Mesothelial cell of epicardium (in vitro differentiated cells): Measurements from ENCODE around the gene SAC3D1. TPM values are rescaled to one million over a fixed set of nuclear protein-coding genes. Genes with fewer than 3 reads are reported as not detected.

ENCODE experiments used
- DNase-seq, 2 experiments: peaks; one replicate each; pipeline ENCODE4 v3.0.0; 2021; ENCODE audit warnings: low spot score in 2 of 2; ENCODE audit not compliant: unreplicated experiment in 2 of 2
- H3K27ac Mint-ChIP-seq: 2 replicates; pipeline ENCODE4 v1.8.0; 2021; ENCODE audit warnings: mixed read lengths
- H3K27me3 Mint-ChIP-seq: 2 replicates; pipeline ENCODE4 v1.8.0; 2021; ENCODE audit warnings: low read depth, mixed read lengths
- H3K36me3 Mint-ChIP-seq: 2 replicates; pipeline ENCODE4 v1.8.0; 2021; ENCODE audit warnings: mixed read lengths
- H3K4me1 Mint-ChIP-seq: 2 replicates; pipeline ENCODE4 v1.8.0; 2021; ENCODE audit warnings: mixed read lengths
- H3K4me3 Mint-ChIP-seq: 2 replicates; pipeline ENCODE4 v1.8.0; 2021; ENCODE audit warnings: mild to moderate bottlenecking, moderate library complexity, mixed read lengths
- H3K9me3 Mint-ChIP-seq: 2 replicates; pipeline ENCODE4 v1.8.0; 2021; ENCODE audit warnings: mixed read lengths
- CTCF ChIP-seq: fragments of 200-600 bp; sonication (generic); IDR thresholded peaks from one replicate; pipeline ENCODE4 v1.5.0; 2021; ENCODE audit warnings: antibody characterized with exemption; ENCODE audit not compliant: unreplicated experiment
- total RNA-seq: library from RNA; stranded (reverse); gene quantifications from 3 replicates; pipeline ENCODE4 v1.2.1, GENCODE V29; 2021

The SAC3D1 gene
- total RNA-seq, 1 donor from 2014 or later = 16.1 TPM

GRCh38 chr11:65078151-65078550 lies 37.1 kb downstream of the SAC3D1 start:
- Mint-ChIP-seq H3K36me3 (peaks cover 12% of the 10 kb centered on the region), H3K27me3 (no peaks in the 10 kb centered on the region), H3K4me1 (peaks cover 6% of the 10 kb centered on the region), H3K9me3 (no peaks in the 10 kb centered on the region), H3K4me3 (no peak overlapping the region), H3K27ac (no peak overlapping the region)
- peak; percentile 84 for TF ChIP-seq CTCF
- peak in 1 of 2 experiments; percentile 57 for DNase-seq

- Mint-ChIP-seq H3K27ac (no peak overlapping the region), H3K36me3 (peaks cover 12% of the 10 kb centered on the region), H3K9me3 (no peaks in the 10 kb centered on the region), H3K27me3 (no peaks in the 10 kb centered on the region), H3K4me3 (no peak overlapping the region), H3K4me1 (peaks cover 12% of the 10 kb centered on the region)
- TF ChIP-seq CTCF = no peak
- DNase-seq = no peak
These were observed 37.9 kb downstream of the SAC3D1 start for GRCh38 chr11:65078786-65079342.

- Mint-ChIP-seq H3K27ac (peak overlapping the region; percentile 99), H3K9me3 (no peaks in the 10 kb centered on the region), H3K36me3 (peaks cover 14% of the 10 kb centered on the region), H3K4me3 (peak overlapping the region; percentile 96), H3K27me3 (no peaks in the 10 kb centered on the region), H3K4me1 (peaks cover 25% of the 10 kb centered on the region)
- DNase-seq = no peak
- TF ChIP-seq CTCF = no peak
These were observed 42.3 kb downstream of the SAC3D1 start for GRCh38 chr11:65083134-65083833.

GRCh38 chr11:65083834-65084597 lies 43.0 kb downstream of the SAC3D1 start, which contains the start of the genes CDCA5 and ZFPL1:
TSS of gene CDCA5 (minus strand) at chr11:65084040. CDS start at chr11:65083978, 62 bp downstream.
TSS of gene ZFPL1 (plus strand) at chr11:65084222. CDS start at chr11:65084699, 477 bp downstream.
- TF ChIP-seq CTCF = no peak
- peak; percentile 95 to 97 for DNase-seq
- Mint-ChIP-seq H3K27ac (peak within 1 kb of the TSS; percentile 99), H3K36me3 (peaks cover 17% of the 10 kb centered on the region), H3K4me3 (peak within 1 kb of the TSS; percentile 96), H3K27me3 (no peaks in the 10 kb centered on the region), H3K9me3 (no peaks in the 10 kb centered on the region), H3K4me1 (peaks cover 25% of the 10 kb centered on the region)

- no peak for DNase-seq
- peak overlapping the region; percentile 99 for H3K27ac Mint-ChIP-seq
- H3K9me3 Mint-ChIP-seq = no peaks in the 10 kb centered on the region
- H3K4me1 Mint-ChIP-seq = peaks cover 25% of the 10 kb centered on the region
- peak overlapping the region; percentile 96 for H3K4me3 Mint-ChIP-seq
- no peaks in the 10 kb centered on the region for H3K27me3 Mint-ChIP-seq
- H3K36me3 Mint-ChIP-seq = peaks cover 18% of the 10 kb centered on the region
- no peak for TF ChIP-seq CTCF
These were observed 43.8 kb downstream of the SAC3D1 start for GRCh38 chr11:65084598-65085375.
